GM21723 (cell line): ENCODE results near the gene CXCL12.

Experiments used
- ATAC-seq: cut with Tn5 transposase; IDR thresholded peaks from one replicate; pipeline ENCODE4 v1.9.1; 2021; ENCODE audit warnings: mild to moderate bottlenecking, moderate library complexity; ENCODE audit not compliant: unreplicated experiment

Gene CXCL12

DNA sequence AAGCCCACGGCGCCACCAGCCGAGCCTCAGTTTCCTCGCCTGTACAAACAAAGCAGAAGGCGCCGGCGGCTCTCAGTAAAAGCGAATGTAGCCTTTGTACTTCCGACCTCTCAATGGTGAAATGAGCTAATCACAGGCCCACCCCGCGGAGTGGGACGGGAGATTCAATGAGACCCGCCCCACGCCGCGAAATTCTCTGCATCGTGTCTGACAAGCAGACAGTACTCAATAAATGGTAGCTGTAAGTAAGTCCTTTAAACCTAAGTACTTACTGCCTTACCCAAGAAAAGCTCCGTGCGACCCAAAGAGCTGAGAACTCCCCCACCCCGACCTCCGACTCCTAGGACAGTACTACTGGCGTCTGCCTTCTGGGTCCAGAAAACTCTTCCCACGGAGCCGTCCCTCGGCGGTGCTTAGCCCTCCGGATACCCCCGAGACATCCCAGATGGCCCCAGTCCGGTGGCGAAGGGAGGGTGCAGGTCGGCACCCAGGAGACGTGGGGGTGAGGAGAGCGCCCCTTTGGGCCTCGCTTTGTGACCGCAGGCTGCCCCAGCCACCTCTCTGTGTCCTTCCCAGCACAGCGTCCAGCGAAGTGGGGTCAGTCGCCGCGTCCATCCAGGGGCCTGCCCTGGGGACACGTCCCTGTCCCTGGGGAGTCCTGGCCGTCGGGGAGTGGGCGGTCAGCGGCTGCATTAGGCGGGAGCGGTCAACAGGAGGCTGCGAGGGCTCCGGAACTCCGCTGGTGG is 972 bp upstream of the CXCL12 start:
- ATAC-seq = no peak

DNA sequence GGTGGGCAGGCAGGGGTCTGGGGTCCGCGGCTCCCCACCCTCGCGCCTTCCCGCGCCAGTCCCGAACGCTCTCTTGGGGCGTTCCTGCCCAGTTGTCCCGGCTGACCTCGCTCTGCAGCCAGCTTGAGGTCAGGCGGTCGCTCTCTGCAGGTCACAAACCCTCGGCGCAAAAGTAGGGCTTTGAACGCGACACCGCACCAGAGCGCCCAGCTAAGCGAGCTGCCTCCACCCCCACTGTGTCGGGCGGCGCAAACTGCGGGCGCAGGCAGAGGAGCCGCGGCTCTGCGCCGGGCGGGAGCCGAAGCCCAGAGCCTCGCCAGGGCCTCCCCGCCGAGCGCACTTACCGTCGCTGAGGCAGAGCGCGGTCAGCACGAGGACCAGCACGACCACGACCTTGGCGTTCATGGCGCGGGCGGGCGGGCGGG is 284 bp downstream of the CXCL12 start:
- ATAC-seq = no peak

GRCh38 chr10:44383749-44384600 is 922 bp downstream of the CXCL12 start:
- no peak for ATAC-seq

- no peak for ATAC-seq
These were observed 1.7 kb downstream of the CXCL12 start for GRCh38 chr10:44382981-44383748.

DNA sequence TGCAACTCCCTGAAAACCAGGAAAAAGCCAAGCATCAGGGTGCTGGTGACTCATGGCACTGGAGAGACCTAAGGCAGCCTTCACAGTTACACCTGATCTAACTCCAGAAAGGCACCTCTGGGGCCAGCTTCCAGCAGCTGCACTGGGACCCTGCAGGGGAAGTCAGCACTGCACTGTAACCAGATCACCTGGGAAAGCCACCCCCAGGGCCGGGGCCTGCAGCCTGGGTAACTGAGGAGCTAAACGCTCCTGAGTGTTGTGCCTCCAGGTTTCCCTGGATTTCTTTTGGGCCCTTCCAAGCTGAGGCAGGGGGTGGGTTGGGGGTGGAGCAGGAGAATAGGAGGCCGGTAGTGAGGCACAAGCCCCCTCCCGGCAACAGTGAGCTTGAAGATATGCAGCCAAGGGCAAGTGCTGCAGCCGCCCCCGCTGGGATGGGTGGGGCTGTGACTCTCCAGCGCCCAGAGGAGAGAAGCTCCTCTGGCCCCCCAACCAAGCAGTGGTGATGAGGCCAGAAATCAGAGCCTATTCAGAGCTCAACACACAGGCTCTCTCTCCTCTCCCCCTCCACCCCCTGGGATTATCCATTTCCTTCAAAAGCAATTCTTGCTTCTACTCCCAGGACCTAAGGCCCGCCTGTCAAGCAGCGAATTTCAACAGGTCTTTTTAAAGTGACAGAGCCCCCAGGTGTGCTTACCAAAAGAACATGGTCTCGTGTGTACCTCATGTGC is 2.6 kb downstream of the CXCL12 start:
- no peak for ATAC-seq

- ATAC-seq = no peak
These were observed 3.9 kb downstream of the CXCL12 start for GRCh38 chr10:44380829-44381600.

GRCh38 chr10:44379907-44380306 is 5.0 kb downstream of the CXCL12 start:
- ATAC-seq = no peak

DNA sequence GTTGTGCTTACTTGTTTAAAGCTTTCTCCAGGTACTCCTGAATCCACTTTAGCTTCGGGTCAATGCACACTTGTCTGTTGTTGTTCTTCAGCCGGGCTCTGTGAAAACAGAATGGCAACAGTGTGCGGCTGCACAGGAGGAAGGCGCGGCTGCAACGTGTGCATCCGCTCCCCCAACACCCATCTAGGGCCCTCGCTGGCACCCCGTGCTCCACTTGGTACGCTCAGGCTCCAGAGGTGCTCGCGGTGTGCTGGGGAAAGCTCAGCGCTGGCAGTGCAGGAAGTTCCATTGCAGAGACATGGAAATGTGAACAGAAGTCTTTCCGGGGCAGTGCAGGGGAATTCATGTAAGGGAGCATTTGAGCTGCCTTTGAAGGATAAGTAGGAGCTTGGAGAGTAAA is 6.3 kb downstream of the CXCL12 start:
- no peak for ATAC-seq

- ATAC-seq = no peak
These were observed 7.1 kb downstream of the CXCL12 start for GRCh38 chr10:44377651-44378310.

DNA sequence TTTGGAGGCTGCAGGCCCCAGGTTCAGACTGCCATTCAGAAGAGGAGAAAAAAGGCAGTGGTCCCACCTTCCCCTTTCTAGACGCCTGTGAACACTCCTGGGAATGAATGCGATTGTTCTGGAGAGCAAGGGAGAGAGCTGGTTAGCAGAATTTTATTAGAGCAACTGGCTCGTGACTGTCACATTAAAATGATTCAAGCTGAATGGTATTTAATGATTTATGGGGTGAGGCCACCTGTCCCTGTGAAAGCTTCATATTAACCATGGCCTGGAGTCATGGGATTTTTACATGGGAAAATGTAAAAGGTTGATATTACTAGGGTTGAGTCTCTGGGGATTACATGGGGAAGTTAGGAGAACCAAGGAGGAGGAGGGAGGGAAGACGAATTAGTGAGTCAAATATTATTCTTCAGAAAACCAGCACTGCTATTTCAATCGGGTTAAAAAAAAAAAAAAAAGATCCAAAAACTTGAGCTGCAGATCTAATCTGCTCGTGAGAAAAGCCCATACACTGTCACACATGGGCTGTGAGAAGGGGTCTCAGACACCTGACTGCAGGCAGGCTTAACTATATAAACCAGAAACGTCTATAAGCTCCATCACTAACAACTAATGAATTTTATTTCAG is 8.3 kb downstream of the CXCL12 start:
- no peak for ATAC-seq

- no peak for ATAC-seq
These were observed 10.7 kb downstream of the CXCL12 start for GRCh38 chr10:44374155-44374554.

- no peak for ATAC-seq
These were observed 11.4 kb downstream of the CXCL12 start for GRCh38 chr10:44373341-44373995.

DNA sequence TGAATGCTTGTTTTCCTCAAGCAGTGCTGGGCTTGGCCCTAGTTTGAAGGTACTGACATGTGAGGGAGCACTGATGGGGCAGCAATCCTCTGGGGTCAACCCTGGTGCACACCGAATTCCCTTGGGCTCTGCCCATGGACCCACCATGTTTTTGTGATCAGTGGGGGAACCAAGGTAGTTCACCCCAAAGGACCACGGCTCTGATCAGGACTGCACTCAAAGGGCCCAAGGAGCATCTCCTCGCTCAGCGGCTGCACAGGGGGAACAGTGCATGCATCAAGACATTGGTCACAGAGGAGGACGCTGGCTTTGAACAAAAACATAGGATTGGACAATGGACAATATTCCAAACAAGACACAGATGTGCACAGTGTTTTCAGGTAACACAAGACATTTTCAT is 12.7 kb downstream of the CXCL12 start:
- no peak for ATAC-seq

DNA sequence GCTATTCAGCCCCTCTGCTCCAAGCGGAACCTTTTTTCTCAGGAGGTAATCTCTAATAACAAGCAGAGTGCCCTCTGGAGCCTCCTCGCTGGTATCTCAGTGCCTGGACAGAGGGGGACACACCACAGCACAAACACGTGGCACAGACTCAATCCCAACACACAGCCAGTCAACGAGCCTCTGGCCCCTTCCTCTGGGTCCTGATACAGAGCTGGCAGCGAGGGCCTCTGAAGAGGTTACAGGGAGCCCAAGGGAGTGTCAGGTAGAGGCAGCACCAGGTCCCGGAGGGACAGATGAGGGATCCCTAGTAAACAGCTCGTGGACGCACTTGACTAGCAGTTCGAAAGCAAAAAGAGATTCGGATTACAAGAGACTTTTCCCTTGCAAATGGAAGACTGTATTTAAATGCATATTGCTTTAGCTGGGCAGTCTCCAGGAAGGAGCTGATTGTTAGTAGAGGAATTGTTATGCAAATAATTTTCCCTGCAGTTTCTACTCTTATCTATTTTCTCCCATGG is 14.1 kb downstream of the CXCL12 start:
- no peak for ATAC-seq

GRCh38 chr10:44369854-44370253 is 15.0 kb downstream of the CXCL12 start:
- no peak for ATAC-seq

DNA sequence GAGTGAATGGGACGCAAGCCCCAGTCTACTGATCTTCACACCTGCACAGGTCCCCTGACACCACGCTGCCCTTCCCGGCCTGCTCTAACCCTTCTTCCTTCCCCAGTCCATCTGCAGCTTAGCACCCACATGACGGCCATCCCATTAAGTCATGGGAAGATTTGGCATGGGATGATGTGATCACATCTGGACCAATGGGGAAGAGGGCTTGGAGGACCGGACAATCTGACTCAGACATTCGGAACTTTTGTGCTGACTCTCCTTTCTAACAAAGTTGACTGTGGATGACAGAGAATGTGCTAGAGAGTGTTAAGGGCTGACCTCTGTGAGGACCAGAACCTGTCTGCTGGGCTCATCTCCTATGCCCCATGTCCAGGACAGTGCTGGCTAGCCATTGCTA is 15.6 kb downstream of the CXCL12 start:
- ATAC-seq = no peak

DNA sequence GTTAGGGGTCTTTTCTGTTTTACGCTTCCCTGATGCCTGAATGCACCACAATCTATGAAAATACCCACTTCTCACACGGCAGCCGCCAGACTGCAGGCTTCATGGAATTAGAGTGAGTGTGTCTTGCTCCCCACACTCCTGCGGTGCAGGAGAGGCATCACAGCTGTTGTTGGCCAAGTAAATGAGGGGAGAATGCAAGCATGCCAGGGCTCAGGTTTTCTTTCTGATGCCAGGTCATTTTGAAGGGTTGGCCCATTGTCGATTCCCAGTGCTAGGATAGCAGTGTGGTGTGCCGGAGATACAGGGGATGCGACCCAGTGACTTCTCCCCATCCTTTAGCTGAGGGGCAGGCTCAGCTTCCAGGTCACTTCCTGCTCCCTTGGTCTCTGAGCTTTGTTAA is 16.3 kb downstream of the CXCL12 start:
- no peak for ATAC-seq

- ATAC-seq = no peak
These were observed 17.8 kb downstream of the CXCL12 start for GRCh38 chr10:44366941-44367630.
